Activated CD8-positive, alpha-beta memory T cell treated with anti-CD3 and anti-CD28 coated beads, Interleukin-2, amount 10 ng/mL, durations not matched to agents 7 days and 5 days (primary cell): Measurements from ENCODE around the gene HBS1L. TPM values are rescaled to one million over a fixed set of nuclear protein-coding genes. Genes with fewer than 3 reads are reported as not detected.

Source experiments
- ATAC-seq: fragments of 150-1000 bp; cut with Tn5 transposase; one replicate; pipeline ENCODE4 v1.10.0; 2021; ENCODE audit warnings: moderate library complexity
- CTCF ChIA-PET: fragments of 350-600 bp; sonication (Branson Sonifier 250); formaldehyde crosslinking; loops from one replicate; lab custom pipeline; 2021; ENCODE audit warnings: antibody characterized with exemption; lab: Charles Lee
- DNase-seq: peaks from one replicate; pipeline ENCODE4 v3.0.0-alpha.2; 2020
- H3K27ac Mint-ChIP-seq: one replicate; pipeline ENCODE4 v1.8.0; 2021; ENCODE audit warnings: mild to moderate bottlenecking, mixed read lengths
- H3K27me3 Mint-ChIP-seq: one replicate; pipeline ENCODE4 v1.8.0; 2021; ENCODE audit warnings: mixed read lengths
- H3K36me3 Mint-ChIP-seq: one replicate; pipeline ENCODE4 v1.8.0; 2021; ENCODE audit warnings: mild to moderate bottlenecking, mixed read lengths
- H3K4me1 Mint-ChIP-seq: one replicate; pipeline ENCODE4 v1.8.0; 2021; ENCODE audit warnings: mixed read lengths
- H3K4me3 Mint-ChIP-seq: one replicate; pipeline ENCODE4 v1.8.0; 2021; ENCODE audit warnings: mild to moderate bottlenecking, moderate library complexity, mixed read lengths
- H3K9me3 Mint-ChIP-seq: one replicate; pipeline ENCODE4 v1.8.0; 2022; ENCODE audit warnings: low read depth, mixed read lengths
- total RNA-seq, 2 experiments: library from RNA; stranded (reverse); gene quantifications; one replicate each; pipeline ENCODE4 v1.2.3, GENCODE V29; 2021

The HBS1L gene
- total RNA-seq, 2 experiments from 2014 or later, result 92.2 to 112 TPM

DNA sequence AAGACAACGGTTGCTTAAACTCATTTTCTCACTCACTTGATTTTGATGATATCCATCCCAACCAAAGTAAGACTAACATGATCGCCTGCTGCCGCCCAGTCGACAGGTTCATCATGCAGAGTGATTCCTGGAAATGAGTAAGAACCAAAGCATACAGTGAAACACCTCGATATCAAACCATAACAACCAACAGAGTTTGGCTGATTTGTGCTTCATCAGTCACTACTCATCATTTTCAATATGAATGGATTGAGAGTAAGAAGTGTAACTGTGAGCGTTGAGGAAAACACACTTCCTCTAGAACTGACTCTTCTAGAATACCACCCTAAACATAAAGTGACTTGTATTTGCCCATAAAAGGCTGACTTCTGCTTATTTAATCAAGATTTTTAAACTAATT is 75.5 kb downstream of the HBS1L start:
- DNase-seq (peak; percentile 81), ATAC-seq (peak; percentile 84)
- Mint-ChIP-seq H3K4me3 (peak overlapping the region; percentile 46), H3K36me3 (peaks cover 69% of the 10 kb centered on the region), H3K27ac (peak overlapping the region; percentile 90), H3K27me3 (no peaks in the 10 kb centered on the region), H3K4me1 (peaks cover 58% of the 10 kb centered on the region), H3K9me3 (peaks cover 16% of the 10 kb centered on the region)
- CTCF ChIA-PET, result no interaction called here

DNA sequence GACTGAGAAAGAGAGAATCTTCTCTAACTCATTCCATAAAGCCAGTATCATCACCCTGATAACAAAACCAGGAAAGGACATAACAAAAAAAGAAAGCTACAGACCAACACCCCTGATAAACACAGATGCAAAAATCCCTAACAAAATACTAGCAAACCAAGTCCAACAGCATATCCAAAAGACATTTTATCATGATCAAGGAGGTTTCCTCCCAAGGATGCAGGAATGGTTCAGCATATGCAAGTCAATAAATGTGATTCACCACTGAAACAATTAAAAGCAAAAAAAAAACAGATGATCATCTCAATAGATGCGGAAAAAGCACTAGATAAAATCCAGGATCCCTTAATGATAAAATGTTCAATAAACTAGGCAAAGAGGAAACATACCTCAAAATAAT is 80.3 kb downstream of the HBS1L start:
- no peak overlapping the region for H3K27ac Mint-ChIP-seq
- DNase-seq (no peak), ATAC-seq (no peak)
- H3K4me1 Mint-ChIP-seq, result peaks cover 22% of the 10 kb centered on the region
- no peaks in the 10 kb centered on the region for H3K27me3 Mint-ChIP-seq
- H3K9me3 Mint-ChIP-seq, result peaks cover 18% of the 10 kb centered on the region
- CTCF ChIA-PET, result no interaction called here
- H3K4me3 Mint-ChIP-seq, result no peak overlapping the region
- H3K36me3 Mint-ChIP-seq, result peaks cover 67% of the 10 kb centered on the region

DNA sequence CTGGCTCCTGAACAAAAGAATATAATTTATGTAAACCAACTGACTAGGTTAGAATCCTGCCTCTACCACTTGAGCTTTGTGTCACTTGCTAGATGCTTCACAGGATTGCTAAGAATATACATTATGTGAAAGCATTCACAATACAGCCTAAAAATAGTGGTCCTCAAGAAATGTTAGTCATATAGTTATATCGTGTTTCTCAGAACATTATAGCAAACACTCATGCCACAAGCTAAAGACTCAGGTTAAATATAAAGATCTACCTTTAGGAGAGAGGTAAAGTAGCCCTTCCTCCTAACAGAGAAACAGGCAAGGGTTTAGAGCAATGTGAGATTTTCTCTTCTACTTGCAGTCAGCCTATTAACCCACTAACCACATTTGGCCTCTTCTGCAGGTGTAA is 86.9 kb downstream of the HBS1L start:
- H3K36me3 Mint-ChIP-seq, result peaks cover 54% of the 10 kb centered on the region
- H3K4me1 Mint-ChIP-seq, result peaks cover 3% of the 10 kb centered on the region
- no peak for DNase-seq
- no peak overlapping the region for H3K4me3 Mint-ChIP-seq
- no peak for ATAC-seq
- H3K27ac Mint-ChIP-seq, result no peak overlapping the region
- H3K9me3 Mint-ChIP-seq, result no peaks in the 10 kb centered on the region
- CTCF ChIA-PET, result interaction anchor here (0.6 to 0.8 kb wide), 2 partner anchors 216 to 220 kb away, joined by 3 read pairs; no protein-coding TSS in a partner anchor
- no peaks in the 10 kb centered on the region for H3K27me3 Mint-ChIP-seq

DNA sequence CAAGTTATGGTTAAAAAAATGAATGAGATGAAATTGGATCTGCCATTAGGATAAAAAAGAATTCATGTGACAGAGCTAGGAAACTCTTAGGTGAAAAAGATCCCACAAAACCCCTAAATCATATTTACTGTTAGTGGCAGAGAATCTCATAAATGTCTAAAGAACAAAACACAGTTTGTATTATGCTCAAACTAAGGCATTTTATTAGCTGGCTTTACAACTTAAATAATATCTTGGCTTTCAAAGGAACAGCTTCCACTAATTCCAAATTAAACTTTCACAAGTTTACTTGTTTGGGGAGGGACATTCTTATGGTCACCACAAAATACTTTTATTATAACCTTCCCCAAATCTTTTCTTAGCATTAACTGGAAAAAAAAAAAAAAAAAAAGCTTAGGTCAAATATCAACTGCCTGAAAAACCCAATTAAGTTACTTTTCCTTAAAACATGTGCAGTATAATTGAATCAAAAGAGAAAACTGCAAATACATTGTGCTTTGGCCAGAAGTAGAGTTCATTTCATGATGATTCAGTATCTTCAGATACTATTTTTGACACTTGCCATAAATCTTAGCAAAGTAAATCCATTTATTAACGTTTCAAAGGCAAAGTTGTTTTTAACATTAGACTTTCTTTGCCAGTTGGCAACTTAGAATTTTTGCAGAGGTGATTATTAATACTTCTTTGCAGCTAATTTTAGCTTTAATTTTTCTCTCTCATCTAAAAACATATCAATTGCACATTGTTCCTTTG is 90.0 kb downstream of the HBS1L start:
- no peak for DNase-seq
- H3K4me1 Mint-ChIP-seq, result peaks cover 11% of the 10 kb centered on the region
- CTCF ChIA-PET, result interaction anchor here (1.1 to 3.0 kb wide), 3 partner anchors 24 to 39 kb away, joined by 4 to 13 read pairs (median 4); no protein-coding TSS in a partner anchor

DNA sequence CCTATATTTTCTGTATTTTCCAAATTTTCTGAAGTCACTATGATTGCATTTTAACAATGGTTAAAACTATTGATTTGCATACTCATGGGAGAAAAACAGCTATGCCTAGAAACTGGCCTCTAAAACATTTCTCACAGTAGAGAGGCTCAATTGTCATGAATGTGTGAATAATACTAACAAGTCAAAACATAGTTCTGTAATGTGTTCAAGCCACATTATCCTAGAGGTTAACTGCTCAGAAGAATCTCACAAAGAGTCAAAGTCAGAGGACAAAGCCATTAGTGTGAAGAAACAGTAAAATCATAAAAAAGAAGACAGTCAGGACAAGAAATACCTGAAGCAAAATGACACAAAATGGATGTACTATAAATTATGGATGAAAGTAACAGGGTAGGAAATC is 92.2 kb downstream of the HBS1L start:
- no peaks in the 10 kb centered on the region for H3K9me3 Mint-ChIP-seq
- DNase-seq (no peak), ATAC-seq (no peak)
- peaks cover 8% of the 10 kb centered on the region for H3K4me1 Mint-ChIP-seq
- peaks cover 66% of the 10 kb centered on the region for H3K36me3 Mint-ChIP-seq
- no peak overlapping the region for H3K27ac Mint-ChIP-seq
- no peaks in the 10 kb centered on the region for H3K27me3 Mint-ChIP-seq
- CTCF ChIA-PET, result interaction anchor here (0.6 to 3.0 kb wide), 2 partner anchors 22 to 563 kb away, joined by 3 to 13 read pairs; no protein-coding TSS in a partner anchor
- no peak overlapping the region for H3K4me3 Mint-ChIP-seq

More for the DNA sequence above, 90.0 kb downstream of the HBS1L start:
- Mint-ChIP-seq H3K36me3 (peaks cover 68% of the 10 kb centered on the region), H3K27ac (no peak overlapping the region), H3K9me3 (no peaks in the 10 kb centered on the region), H3K4me3 (no peak overlapping the region), H3K27me3 (no peaks in the 10 kb centered on the region)
- no peak for ATAC-seq

DNA sequence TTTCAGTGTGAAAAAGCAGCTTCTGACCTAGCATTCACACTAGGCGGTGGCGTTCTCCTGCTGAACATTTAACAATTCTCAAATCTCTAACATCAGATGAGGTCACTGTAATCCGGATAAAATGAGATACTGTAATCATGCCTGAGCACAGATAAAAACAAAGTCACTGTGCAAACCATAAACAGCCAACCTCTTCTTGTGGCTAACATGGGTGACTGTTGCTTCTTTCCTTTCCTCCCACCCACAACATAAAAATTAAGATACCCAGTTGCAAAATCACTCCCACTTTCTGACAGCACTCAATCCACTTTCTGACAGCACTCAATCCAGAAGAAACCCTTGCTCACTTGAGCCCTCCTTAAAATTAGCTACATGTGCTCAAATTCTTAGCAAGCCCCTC is 93.3 kb downstream of the HBS1L start:
- ATAC-seq, result no peak
- CTCF ChIA-PET, result interaction anchor here (1.3 kb wide), 1 partner anchor 21 kb away, joined by 5 read pairs; no protein-coding TSS in a partner anchor
- no peak for DNase-seq
- Mint-ChIP-seq H3K36me3 (peaks cover 68% of the 10 kb centered on the region), H3K27ac (peak overlapping the region; percentile 25), H3K27me3 (no peaks in the 10 kb centered on the region), H3K4me1 (peaks cover 11% of the 10 kb centered on the region), H3K9me3 (no peaks in the 10 kb centered on the region), H3K4me3 (no peak overlapping the region)

DNA sequence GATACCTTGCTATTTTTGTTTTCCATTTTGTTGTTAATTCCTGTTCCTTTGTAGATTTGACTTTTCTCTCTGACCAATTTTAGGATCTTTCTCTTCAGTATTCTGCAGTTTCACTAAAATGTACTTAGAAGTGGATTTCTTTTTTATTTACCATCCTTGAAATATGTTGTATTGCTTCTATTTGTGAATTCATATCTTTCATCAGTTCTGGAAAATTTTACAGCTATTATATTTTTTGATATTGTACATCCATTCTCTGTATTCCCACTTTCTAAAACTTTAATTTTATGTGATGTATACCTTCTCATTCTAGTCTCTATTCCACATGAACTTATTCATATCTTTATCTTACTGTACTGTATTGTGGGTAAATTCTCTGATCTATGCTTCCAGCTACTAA is 95.0 kb downstream of the HBS1L start:
- Mint-ChIP-seq H3K36me3 (peaks cover 56% of the 10 kb centered on the region), H3K4me1 (peaks cover 11% of the 10 kb centered on the region), H3K27ac (no peak overlapping the region), H3K9me3 (no peaks in the 10 kb centered on the region), H3K4me3 (no peak overlapping the region), H3K27me3 (no peaks in the 10 kb centered on the region)
- DNase-seq, result no peak
- no peak for ATAC-seq
- CTCF ChIA-PET, result interaction anchor here (1.2 kb wide), 1 partner anchor 19 kb away, joined by 5 read pairs; no protein-coding TSS in a partner anchor

DNA sequence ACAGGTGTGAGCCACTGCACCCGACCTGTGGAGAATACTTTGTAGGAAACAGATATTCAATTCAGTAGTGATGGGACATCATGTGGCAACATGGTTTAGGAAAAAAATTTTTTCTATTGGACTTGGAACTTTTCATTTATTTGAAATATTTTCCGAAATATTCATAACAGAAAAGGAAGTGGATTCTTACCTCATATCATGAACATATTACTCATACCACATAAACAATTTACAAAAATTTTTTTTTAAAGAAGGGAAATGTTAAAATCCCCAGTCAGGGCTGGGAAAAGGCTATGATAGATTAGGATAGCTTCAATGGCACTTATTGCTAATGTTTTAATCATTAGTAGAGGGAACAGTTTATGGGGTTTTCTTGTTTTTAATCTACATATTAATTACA is 97.9 kb downstream of the HBS1L start:
- H3K9me3 Mint-ChIP-seq, result no peaks in the 10 kb centered on the region
- DNase-seq (no peak), ATAC-seq (no peak)
- CTCF ChIA-PET, result interaction anchor here (1.0 kb wide), 1 partner anchor 16 kb away, joined by 5 read pairs; no protein-coding TSS in a partner anchor
- H3K27me3 Mint-ChIP-seq, result no peaks in the 10 kb centered on the region
- no peak overlapping the region for H3K4me3 Mint-ChIP-seq
- H3K4me1 Mint-ChIP-seq, result peaks cover 9% of the 10 kb centered on the region
- H3K27ac Mint-ChIP-seq, result no peak overlapping the region
- peaks cover 32% of the 10 kb centered on the region for H3K36me3 Mint-ChIP-seq

DNA sequence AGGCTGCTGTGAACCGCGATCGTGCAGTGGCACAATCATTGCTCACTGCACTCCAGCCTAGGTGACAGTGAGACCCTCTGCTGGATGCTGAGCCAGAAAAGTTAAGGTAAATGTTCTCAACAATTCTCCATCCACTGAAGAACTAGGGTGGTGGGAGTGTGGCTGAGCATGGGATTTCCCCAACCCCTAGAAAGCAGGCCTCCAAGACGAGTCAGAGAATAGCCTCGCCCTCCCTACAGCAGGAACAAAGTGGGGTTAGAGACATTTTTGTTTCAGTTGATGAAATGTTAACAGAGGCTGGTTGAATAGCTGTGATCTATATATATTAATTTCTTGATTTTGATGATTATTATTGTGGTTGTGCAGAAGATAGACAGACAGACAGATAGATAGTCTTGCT is 98.6 kb downstream of the HBS1L start:
- Mint-ChIP-seq H3K4me1 (peaks cover 3% of the 10 kb centered on the region), H3K27ac (no peak overlapping the region), H3K27me3 (no peaks in the 10 kb centered on the region), H3K9me3 (no peaks in the 10 kb centered on the region), H3K4me3 (no peak overlapping the region), H3K36me3 (peaks cover 26% of the 10 kb centered on the region)
- CTCF ChIA-PET, result interaction anchor here (1.0 kb wide), 1 partner anchor 15 kb away, joined by 5 read pairs; no protein-coding TSS in a partner anchor
- DNase-seq (no peak), ATAC-seq (no peak)

DNA sequence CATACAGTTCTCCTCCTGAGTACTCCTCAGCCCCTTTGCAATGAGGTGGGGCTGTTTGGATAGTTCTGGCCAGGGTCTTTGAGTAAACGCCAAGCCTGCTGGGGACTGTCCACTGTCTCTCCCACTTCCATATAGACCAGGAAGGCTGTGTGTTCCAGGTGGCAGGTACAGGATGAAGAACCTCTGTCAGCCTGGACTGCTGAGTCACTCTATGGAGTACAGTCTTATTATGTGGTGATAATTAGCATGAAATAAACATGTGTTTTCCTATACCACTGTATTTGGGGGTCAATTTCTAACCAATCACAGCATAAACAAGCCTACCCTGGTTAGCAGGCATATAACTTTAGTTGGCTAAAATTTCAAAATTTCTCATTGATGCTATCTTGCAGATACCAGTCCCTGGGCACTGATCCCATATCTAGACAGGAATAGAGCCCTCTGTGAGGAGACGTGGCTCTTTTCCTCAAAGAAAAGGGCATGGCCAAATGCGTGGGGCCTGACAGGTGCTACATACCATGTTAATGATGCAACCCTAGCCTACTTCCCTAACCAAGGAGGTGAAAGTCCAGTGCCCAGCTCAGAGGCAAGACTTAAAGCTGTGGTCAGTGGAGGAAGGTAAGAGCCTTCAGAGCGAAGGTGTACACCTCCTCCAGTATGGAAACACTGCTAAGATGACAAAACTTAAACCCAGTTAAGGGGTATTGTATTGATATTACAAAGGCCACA is 100.2 kb downstream of the HBS1L start:
- Mint-ChIP-seq H3K4me1 (peaks cover 3% of the 10 kb centered on the region), H3K36me3 (peaks cover 14% of the 10 kb centered on the region), H3K27me3 (no peaks in the 10 kb centered on the region), H3K27ac (no peak overlapping the region), H3K4me3 (no peak overlapping the region), H3K9me3 (no peaks in the 10 kb centered on the region)
- ATAC-seq (no peak), DNase-seq (no peak)
- CTCF ChIA-PET, result no interaction called here

DNA sequence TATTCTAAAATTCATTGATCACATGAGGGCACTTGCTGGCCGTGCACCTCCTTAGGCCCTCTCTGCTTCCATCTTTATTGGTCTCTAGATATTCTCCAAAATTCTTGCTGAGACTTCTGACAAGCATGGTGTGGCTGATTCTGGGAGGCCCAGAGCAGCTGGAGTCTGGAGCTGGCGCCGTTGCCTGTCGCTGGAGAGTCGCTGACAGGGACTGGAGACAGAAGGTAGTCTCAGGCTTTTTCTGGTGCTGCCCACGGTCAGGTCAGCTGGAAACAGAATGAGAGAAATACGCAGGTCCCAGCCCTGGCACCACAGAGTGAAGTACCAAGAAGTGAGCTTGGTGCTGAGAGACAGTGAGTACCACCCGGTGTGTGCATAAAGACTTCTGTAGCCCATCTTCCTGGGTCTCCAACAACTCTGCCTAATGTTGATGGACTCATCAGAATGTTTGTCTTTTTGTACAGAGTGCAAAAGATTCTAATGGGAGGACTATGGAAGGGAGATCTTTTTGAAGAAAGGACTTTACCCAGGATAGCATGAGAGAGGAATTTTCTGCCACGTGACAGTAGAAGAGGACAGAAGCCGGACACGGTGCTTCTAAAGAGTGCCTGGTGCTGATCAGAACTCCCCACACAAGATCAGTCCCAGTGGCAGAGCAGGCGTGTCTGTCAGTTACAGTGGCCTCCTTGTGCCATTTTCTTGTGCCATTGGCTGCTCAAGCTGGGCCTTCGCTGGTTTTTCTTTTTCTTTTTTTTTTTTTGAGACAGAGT is 102.9 kb downstream of the HBS1L start:
- CTCF ChIA-PET, result interaction anchor here (3.2 kb wide), 1 partner anchor 11 kb away, joined by 10 read pairs; no protein-coding TSS in a partner anchor

DNA sequence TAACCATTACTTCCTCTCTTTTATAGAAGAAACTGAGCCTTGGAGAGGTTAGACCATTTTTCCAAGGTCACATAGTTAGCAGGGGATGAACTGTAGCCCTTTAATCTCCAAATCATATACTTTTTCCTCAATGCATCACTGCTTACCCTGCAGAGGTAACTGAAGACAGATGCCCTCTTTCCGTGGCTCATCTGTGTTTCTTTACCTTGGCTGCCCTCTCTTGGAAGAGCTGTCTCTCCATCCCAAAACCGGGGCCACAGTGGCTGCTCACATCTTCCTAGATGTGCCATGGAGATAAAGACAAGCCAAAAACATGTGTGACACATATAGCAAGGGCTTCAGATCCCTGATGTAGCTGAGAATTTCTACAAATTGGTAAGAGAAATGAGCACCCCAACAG is 104.1 kb downstream of the HBS1L start:
- Mint-ChIP-seq H3K27me3 (no peaks in the 10 kb centered on the region), H3K4me1 (no peaks in the 10 kb centered on the region), H3K4me3 (no peak overlapping the region), H3K36me3 (peaks cover 4% of the 10 kb centered on the region), H3K27ac (no peak overlapping the region), H3K9me3 (no peaks in the 10 kb centered on the region)
- ATAC-seq (no peak), DNase-seq (no peak)
- CTCF ChIA-PET, result interaction anchor here (0.7 to 3.2 kb wide), 3 partner anchors 10 kb away, joined by 5 to 10 read pairs (median 8); no protein-coding TSS in a partner anchor

More for the DNA sequence above, 102.9 kb downstream of the HBS1L start:
- Mint-ChIP-seq H3K27ac (no peak overlapping the region), H3K36me3 (peaks cover 4% of the 10 kb centered on the region), H3K27me3 (no peaks in the 10 kb centered on the region), H3K4me3 (no peak overlapping the region), H3K4me1 (no peaks in the 10 kb centered on the region), H3K9me3 (no peaks in the 10 kb centered on the region)
- no peak for ATAC-seq
- no peak for DNase-seq

DNA sequence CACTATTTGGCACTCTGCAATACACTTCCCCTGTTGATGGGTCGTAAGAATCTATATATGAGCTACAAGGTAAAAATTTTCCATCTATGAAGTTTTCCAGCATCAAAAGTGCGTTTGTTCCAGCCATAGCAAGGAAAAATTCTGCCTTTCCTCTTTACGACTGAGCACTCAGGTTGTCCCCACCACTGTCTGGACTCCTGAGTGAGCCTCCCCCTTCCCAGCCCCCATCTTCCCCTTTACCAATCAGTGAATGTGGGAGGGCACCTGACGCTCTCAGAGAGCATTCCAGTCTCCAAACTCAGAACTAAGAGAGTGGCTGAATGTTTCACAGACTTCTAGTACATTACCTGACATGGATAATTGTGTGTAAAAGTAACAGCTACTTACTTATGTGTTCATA is 104.7 kb downstream of the HBS1L start, which contains the start of gene ALDH8A1:
TSS of gene ALDH8A1 (minus strand) at position 175 of the 400 bp plus-strand sequence. CDS start at position 127, 48 bp downstream.
- no peak for ATAC-seq
- H3K9me3 Mint-ChIP-seq, result no peaks in the 10 kb centered on the region
- no peak within 1 kb of the TSS for H3K27ac Mint-ChIP-seq
- peaks cover 4% of the 10 kb centered on the region for H3K36me3 Mint-ChIP-seq
- no peak within 1 kb of the TSS for H3K4me3 Mint-ChIP-seq
- no peaks in the 10 kb centered on the region for H3K4me1 Mint-ChIP-seq
- no peak for DNase-seq
- CTCF ChIA-PET, result interaction anchor here (0.7 to 2.0 kb wide), 2 partner anchors 9 to 11 kb away, joined by 5 to 8 read pairs; no protein-coding TSS in a partner anchor
- H3K27me3 Mint-ChIP-seq, result no peaks in the 10 kb centered on the region
